ENCODE data around the gene SST.
"Not testable (repeated sequence)": the region's sequence is repeated elsewhere in the genome, so short reads cannot be mapped to it uniquely, and the experiment has no call there.

SST gene

DNA sequence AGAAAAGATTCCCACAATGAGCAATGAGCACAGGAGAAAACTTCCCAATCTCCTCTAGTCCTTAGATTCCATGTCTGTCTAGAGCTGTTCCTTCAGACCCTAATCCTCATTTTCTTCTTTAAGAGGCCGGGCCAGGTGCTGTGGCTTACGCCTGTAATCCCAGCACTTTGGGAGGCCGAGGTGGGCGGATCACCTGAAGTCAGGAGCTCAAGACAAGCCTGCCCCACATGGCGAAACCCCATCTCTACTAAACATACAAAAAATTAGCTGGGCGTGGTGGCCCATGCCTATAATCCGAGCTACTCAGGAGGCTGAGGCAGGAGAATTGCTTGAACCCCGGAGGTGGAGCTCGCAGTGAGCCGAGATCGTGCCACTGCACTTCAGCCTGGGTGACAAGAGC lies 11.6 kb upstream of the SST start:
- not testable (repeated sequence) for DNase-seq

GRCh38 chr3:187679638-187680396 lies 9.6 kb upstream of the SST start:
- peak; percentile 45 for DNase-seq

- no peak for DNase-seq
These were observed 8.6 kb upstream of the SST start for GRCh38 chr3:187678726-187679268.

DNA sequence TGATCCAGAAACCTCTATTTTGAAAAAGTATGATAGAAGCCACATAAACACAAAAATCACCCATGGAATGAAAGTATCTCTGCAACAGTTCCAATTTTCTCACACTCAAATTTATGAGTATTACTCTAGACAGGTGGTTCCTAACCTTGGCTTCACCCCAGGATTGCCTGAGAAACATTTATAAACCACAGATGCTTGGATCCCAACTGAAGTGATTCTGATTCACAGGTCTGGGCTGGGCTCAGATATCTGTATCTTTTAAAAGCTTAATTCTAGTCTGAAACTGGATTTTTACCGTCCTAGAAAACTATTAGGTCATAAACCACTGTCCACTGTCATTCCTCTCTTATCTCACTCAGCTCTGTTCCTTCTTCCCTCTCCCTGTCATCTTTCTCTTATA lies 7.4 kb upstream of the SST start:
- no peak for DNase-seq

DNA sequence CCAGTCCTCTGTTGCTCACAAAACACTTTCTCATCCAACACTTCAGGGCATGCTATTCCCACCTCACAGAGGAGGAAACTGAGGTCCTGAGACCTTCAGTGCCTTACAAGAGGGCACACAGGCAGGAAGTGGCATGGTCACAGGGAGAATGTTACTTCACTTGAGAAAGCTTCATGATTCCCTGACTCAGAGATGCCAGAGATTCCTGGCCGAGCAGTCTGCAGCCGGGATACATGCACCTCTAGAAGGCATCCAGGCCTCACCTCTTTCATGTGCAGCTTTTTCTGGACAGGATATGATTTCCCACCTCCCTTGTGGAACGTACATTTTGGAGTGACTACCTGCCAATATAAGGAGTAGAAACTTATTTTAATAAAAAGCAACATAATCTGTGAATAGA lies 2.8 kb upstream of the SST start:
- DNase-seq, result no peak

- peak; percentile 42 for DNase-seq
These were observed 2.7 kb downstream of the SST start for GRCh38 chr3:187667526-187667925.

- DNase-seq, result no peak
These were observed 4.3 kb downstream of the SST start for GRCh38 chr3:187665764-187666402.

GRCh38 chr3:187665010-187665409 lies 5.2 kb downstream of the SST start:
- no peak for DNase-seq

DNA sequence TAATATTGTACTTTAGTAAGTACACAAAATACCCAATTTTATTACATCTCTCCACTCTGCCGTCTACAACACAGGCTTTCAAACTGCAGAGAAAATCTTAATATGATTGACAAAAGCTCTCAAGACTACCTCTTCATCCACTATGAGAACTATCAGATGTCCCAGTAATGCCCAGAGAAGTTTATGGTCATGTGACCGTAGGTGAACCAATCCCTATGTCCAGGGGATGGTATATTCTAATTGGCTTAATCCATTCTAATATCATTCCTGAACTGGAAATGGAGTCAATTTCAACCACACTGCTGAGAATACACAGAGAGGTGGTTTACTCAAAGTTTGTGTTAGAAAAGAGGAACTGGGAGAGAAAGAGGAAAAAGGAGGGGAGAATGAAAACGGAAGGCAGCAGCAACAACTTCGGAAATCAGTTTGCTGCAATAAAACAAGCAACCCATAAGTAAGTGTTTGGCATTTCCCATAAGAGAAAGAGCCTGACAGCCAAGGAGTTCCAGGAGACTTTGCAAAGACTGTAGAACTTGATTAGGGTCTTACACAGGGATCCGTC lies 7.3 kb downstream of the SST start:
- no peak for DNase-seq

- DNase-seq, result no peak
These were observed 8.9 kb downstream of the SST start for GRCh38 chr3:187661267-187661666.

GRCh38 chr3:187651282-187651681 lies 18.9 kb downstream of the SST start:
- no peak for DNase-seq

GRCh38 chr3:187648177-187648576 lies 22.0 kb downstream of the SST start:
- no peak for DNase-seq

GRCh38 chr3:187646906-187647660 lies 23.1 kb downstream of the SST start:
- DNase-seq, result no peak

GRCh38 chr3:187645379-187645778 lies 24.8 kb downstream of the SST start:
- not testable (repeated sequence) for DNase-seq

DNA sequence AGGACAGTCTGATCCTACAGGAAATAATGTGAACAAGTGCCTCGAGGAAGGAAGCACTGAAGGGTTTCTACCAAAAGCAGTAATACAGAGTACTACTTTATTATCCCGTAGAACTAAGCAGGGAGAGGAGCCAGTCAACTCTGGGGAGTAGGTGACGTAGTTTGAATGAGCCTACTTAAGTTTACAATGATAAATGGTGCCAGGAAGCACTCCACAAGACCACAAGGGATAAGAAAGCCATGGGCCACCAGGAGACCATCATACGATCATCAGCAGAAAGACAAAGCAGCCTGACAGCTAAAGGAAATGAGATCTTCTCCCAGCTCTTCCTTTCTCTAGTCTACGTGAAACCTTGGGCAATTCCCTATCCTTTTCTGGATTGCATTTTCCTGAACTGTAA lies 27.3 kb downstream of the SST start:
- DNase-seq, result no peak

DNA sequence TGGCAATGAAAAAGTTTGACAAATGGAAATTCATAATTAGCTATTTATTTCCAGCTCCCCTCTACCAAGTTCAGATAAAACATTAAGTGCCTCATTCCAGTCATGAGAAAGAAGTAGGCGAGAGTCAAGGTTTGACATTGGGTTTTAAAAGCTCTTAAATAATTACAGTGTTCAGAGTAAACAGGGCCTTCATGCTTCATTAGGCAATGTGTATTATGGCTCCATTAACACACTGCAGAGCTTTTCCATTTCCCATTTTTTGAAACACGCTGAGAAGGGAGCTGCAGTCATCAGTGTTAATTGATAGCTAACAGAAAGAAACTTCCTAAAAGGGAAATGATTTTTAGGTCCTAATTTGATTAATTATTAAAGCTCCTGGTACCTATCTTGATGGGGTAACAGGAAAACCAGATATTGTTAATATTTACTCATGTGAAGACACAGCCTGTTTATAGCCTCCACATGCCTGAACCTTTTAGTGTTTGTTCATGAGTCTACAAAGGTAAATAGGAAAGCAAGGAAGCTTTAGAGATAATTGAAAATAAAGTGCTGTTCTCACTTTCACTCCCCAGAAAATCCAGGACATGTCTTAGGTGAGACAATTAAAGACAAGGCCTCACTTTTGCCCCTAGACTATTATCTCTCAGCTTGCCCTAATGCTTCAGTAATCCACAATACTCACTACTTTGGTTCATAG lies 28.7 kb downstream of the SST start:
- DNase-seq, result no peak

DNA sequence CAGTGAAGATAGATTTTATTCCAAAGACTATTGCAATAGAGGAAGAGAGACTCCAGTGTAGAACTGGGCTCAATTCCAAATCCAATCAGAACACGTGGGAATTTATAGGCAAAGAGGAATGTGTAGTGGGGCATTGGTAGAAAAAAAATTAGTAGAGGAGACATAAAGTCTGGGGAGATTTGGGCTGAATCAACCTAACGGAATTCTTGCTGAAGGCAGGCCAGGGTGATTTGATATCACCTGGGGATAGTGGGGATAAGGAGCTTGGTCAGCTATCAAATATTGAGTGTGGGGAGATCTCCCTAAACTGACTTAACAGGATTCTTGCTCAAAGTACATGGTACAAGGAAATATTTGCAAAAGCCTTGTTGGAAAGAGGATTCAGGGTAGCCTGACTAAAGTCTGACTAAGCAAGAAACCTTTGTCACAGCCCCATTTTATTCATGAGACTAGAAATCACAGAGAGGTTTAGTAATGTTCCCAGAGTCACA lies 29.6 kb downstream of the SST start:
- DNase-seq, result peak; percentile 60

DNA sequence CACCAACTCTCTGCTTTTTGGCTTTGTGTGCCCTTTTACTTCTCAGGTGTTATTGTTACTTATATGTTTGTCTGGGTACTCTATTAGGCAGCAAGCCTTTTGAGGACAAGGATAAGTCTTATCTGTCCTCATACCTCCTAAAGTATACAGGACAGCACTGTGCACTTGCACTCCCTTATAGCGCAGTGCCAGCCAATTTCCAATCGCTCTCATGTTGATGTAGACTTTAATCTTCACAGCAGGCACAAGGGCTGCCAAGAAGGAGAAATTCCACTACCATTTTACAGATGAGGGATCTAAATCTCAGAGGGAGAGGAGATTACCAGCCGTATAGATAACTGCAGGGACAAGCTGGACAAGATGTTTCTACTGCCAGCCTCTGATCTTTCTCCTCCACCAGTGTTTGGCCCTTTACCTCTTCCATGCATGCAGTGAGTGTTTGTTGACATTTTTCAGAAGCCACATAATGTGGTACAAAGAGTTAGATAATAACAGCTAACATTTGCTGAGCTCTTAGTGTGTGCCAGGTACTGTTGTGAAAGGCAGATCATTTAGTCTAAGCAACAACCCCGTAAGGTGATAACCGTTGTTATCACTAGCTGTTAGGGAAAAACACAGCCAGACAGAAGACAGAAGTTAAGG lies 30.1 kb downstream of the SST start:
- DNase-seq, result peak; percentile 60

- no peak for DNase-seq
These were observed 33.7 kb downstream of the SST start for GRCh38 chr3:187636528-187636927.

DNA sequence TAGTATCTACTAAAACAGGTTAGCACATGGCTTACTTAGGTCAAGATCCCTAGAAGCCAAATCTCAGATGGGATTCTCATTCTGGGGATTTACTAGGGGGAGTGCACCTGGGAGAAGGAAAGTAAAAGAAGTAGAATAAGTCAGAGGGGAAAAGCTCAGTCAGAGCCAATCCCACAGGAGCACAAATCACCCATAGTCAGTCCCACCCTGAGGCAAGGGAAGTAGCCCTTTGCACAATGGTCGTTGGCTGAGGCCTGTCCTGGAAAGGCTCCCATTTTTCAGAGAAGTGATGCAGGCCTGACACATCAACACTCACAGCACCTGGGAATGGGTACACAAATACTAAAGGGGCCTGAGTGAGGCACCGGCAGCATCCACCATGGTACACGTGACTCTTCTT lies 39.8 kb downstream of the SST start:
- DNase-seq, result no peak

GRCh38 chr3:187629711-187630110 lies 40.5 kb downstream of the SST start:
- no peak for DNase-seq

DNA sequence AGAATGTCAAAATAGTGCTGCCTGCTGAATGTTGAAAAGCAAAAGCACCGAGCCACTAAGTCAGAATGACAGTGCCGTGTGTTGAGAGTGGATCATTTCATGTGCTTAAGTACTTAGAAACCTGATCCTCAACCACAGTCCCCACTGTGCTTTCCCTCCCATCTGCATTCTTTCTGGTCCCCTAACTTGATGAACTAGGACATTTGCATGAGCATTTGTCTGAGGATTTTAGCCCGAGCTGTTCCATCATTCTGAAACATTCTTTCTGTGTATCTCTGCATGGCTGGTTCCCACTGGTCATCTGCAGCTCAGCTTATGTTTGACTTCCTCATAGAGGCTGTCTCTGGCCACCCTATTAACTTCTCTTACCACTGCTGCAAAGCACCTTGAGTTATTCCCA lies 42.0 kb downstream of the SST start:
- DNase-seq, result peak; percentile 10
